GM12878 (cell line): ENCODE measurements around the gene FNDC3B. TPM values are rescaled to one million over a fixed set of nuclear protein-coding genes. Genes with fewer than 3 reads are reported as not detected.

Source experiments
- ATAC-seq: fragments of 200-7000 bp; cut with Tn5 transposase; 3 replicates; pipeline ENCODE4 v1.9.1; 2020; ENCODE audit warnings: mild to moderate bottlenecking, moderate library complexity
- BruUV-seq: library from RNA; stranded (reverse); fragments of 400-500 nt; replicated peaks from 2 replicates; lab custom pipeline; 2021; lab: Mats Ljungman, UMichigan
- CTCF ChIA-PET: fragments of 300-600 bp; sonication (Branson Sonifier 250); formaldehyde crosslinking; extraction: SDS; loops from one replicate; lab custom pipeline; 2021; ENCODE audit warnings: inconsistent platforms; lab: Yijun Ruan, JAX
- POLR2A ChIA-PET: fragments of 350-600 bp; formaldehyde crosslinking; extraction: SDS; loops from one replicate; lab custom pipeline; 2021; ENCODE audit warnings: inconsistent platforms; lab: Charles Lee
- RAD21 ChIA-PET: fragments of 300-600 bp; sonication (Branson Sonifier 250); formaldehyde crosslinking; loops from one replicate; lab custom pipeline; 2023; ENCODE audit warnings: antibody characterized with exemption; ENCODE audit not compliant: unreplicated experiment; lab: Charles Lee
- SMC1A ChIA-PET: fragments of 300-600 bp; sonication (Branson Sonifier 250); formaldehyde crosslinking; loops from one replicate; lab custom pipeline; 2023; ENCODE audit not compliant: unreplicated experiment, uncharacterized antibody; lab: Charles Lee
- DNase-seq: peaks from one replicate; pipeline ENCODE4 v3.0.0-alpha.2; 2011; ENCODE audit warnings: low read depth, low spot score
- FAIRE-seq: peaks from 3 replicates; lab custom pipeline; 2011; peaks lifted over from hg19 to GRCh38; lab: Jason Lieb, UNC
- H2AFZ ChIP-seq: 2 replicates; pipeline ENCODE4 v1.6.0; 2011; ENCODE audit warnings: low read depth, low read length, control low read depth; ENCODE audit not compliant: control insufficient read depth
- H3K27ac ChIP-seq: 2 replicates; pipeline ENCODE4 v1.5.1; 2011; ENCODE audit warnings: control low read depth; ENCODE audit not compliant: control insufficient read depth, insufficient read depth
- H3K27me3 ChIP-seq, 2 experiments: replicated peaks in 1 of 2; 2 replicates each; pipeline versions ENCODE4 v1.6.0 to v1.6.1; 2011; ENCODE audit warnings: low read length in 1 of 2; ENCODE audit not compliant: control insufficient read depth in 2 of 2, insufficient read depth in 2 of 2
- H3K36me3 ChIP-seq, 2 experiments: 2 replicates each; pipeline ENCODE4 v1.5.1; 2011; ENCODE audit warnings: low read length in 1 of 2; ENCODE audit not compliant: control insufficient read depth in 2 of 2, insufficient read depth in 2 of 2
- H3K4me1 ChIP-seq: 2 replicates; pipeline ENCODE4 v1.6.1; 2011; ENCODE audit warnings: mild to moderate bottlenecking, low read length, moderate library complexity, mixed read lengths; ENCODE audit not compliant: control insufficient read depth, insufficient read depth
- H3K4me2 ChIP-seq: 2 replicates; pipeline ENCODE4 v1.6.0; 2011; ENCODE audit warnings: control low read depth; ENCODE audit not compliant: control insufficient read depth, insufficient read depth
- H3K4me3 ChIP-seq: fragments of 200-600 bp; sonication (generic); 2 replicates; pipeline ENCODE4 v1.5.1; 2016
- H3K79me2 ChIP-seq: 2 replicates; pipeline ENCODE4 v1.6.0; 2011; ENCODE audit warnings: low read length; ENCODE audit not compliant: control insufficient read depth, insufficient read depth
- H3K9ac ChIP-seq: 2 replicates; pipeline ENCODE4 v1.8.0; 2011; ENCODE audit warnings: low read length, control low read depth, mixed read lengths; ENCODE audit not compliant: control insufficient read depth, insufficient read depth
- H3K9me3 ChIP-seq: replicated peaks from 3 replicates; pipeline ENCODE4 v1.5.1; 2011; ENCODE audit warnings: mild to moderate bottlenecking, low read length; ENCODE audit not compliant: control insufficient read depth, insufficient read depth
- H4K20me1 ChIP-seq: 2 replicates; pipeline ENCODE4 v1.6.0; 2011; ENCODE audit not compliant: control insufficient read depth, insufficient read depth
- EP300 ChIP-seq, 2 experiments: fragments of 150-350 bp in 1 of 2; IDR thresholded peaks; 2 replicates each; pipeline ENCODE4 v1.6.1; 2011 to 2012; ENCODE audit warnings: low read depth in 2 of 2, low read length in 2 of 2, borderline replicate concordance in 1 of 2, improper control_type of control experiment in 1 of 2, inconsistent platforms in 1 of 2; ENCODE audit not compliant: control insufficient read depth in 1 of 2
- IRF4 ChIP-seq: IDR thresholded peaks from 2 replicates; pipeline ENCODE4 v1.6.1; 2011; ENCODE audit warnings: low read depth, low read length
- MTA2 ChIP-seq: fragments of 450-650 bp; IDR thresholded peaks from 2 replicates; pipeline ENCODE4 v1.6.1; 2016; ENCODE audit warnings: low read depth, mild to moderate bottlenecking, moderate library complexity
- PBX3 ChIP-seq: IDR thresholded peaks from 2 replicates; pipeline ENCODE4 v1.6.1; 2011; ENCODE audit warnings: mild to moderate bottlenecking, low read depth, low read length, moderate library complexity; ENCODE audit not compliant: insufficient replicate concordance
- RAD21 ChIP-seq: IDR thresholded peaks from 2 replicates; pipeline ENCODE4 v1.6.1; 2011; ENCODE audit warnings: mild to moderate bottlenecking, low read depth, low read length, moderate library complexity; ENCODE audit not compliant: insufficient read depth
- STAT1 ChIP-seq: fragments of 450-650 bp; conservative IDR thresholded peaks from 2 replicates; pipeline ENCODE4 v1.6.1; 2014; ENCODE audit warnings: antibody characterized with exemption, mild to moderate bottlenecking
- ZBTB4 ChIP-seq: fragments of 450-650 bp; formaldehyde crosslinking; IDR thresholded peaks from 2 replicates; pipeline ENCODE4 v1.4.0; 2022; ENCODE audit warnings: mild to moderate bottlenecking, moderate library complexity
- ZZZ3 ChIP-seq: IDR thresholded peaks from 2 replicates; pipeline ENCODE4 v1.6.1; 2011; ENCODE audit warnings: low read depth; ENCODE audit not compliant: control insufficient read depth, insufficient read length
- WGBS: methylation state at CpG from one replicate; pipeline ENCODE4 v1.1.6; 2016; ENCODE audit warnings: low lambda C conversion rate; ENCODE audit not compliant: insufficient replicate concordance, insufficient coverage; ENCODE audit errors: missing lambda C conversion rate; 5-methylcytosine and 5-hydroxymethylcytosine counted together
- in situ Hi-C: fragments of 300-500 bp; cut with MboI; formaldehyde crosslinking; loops from 9 replicates; pipeline ENCODE4 v1.14.3; 2018; ENCODE audit warnings: mixed read lengths
- intact Hi-C: fragments of 100-400 bp; cut with micrococcal nuclease; formaldehyde crosslinking; loops from one replicate; pipeline ENCODE4 v1.14.2; 2022; ENCODE audit not compliant: unreplicated experiment
- polyA plus RNA-seq, 11 experiments: library from polyadenylated mRNA; depleted of rRNA in 4 of 11; unstranded in 6 of 11; stranded (reverse) in 5 of 11; fragments of >200 nt; fragmentation: Nextera tagmentation in 4 of 11; fragmentation: Illumina TruSeq in 1 of 11; extraction: Ambion mirVana in 4 of 11; extraction: Trizol in 1 of 11; gene quantifications; 1 replicate in 1 of 11; 2 replicates in 10 of 11; pipeline versions ENCODE4 v1.2.1 to v1.2.3, GENCODE V29; 2011 to 2016; ENCODE audit warnings: inconsistent platforms in 2 of 11, missing spikeins in 2 of 11, low read depth in 1 of 11
- total RNA-seq, 4 experiments: library from RNA; depleted of rRNA in 3 of 4; stranded (reverse); fragments of >200 nt in 3 of 4; fragmentation: Illumina TruSeq in 1 of 4; extraction: Trizol in 1 of 4; gene quantifications; 2 replicates each; pipeline versions ENCODE4 v1.2.1 to v1.2.3, GENCODE V29; 2013 to 2021

The FNDC3B gene
- total and polyA plus RNA-seq, 10 of the 15 experiments (the other 5 are each of a cell fraction or from before 2014, with no cell fraction given), result 7.9 to 35.0 (median 18.5) TPM

GRCh38 chr3:172135820-172136219 is 96.4 kb downstream of the FNDC3B start:
- WGBS, result 94% methylated on average over 2 of the region's 2 CpGs
- Histone ChIP-seq H2AFZ (no peak overlapping the region), H3K9me3 (no peaks in the 10 kb centered on the region), H3K4me2 (no peak overlapping the region), H3K36me3 (no peaks in the 10 kb centered on the region; a peak in 1 of 4 replicates), H3K27ac (no peak overlapping the region), H3K9ac (no peak overlapping the region), H3K27me3 (no peaks in the 10 kb centered on the region)
- POLR2A ChIA-PET, result interaction anchor here (0.7 to 1.6 kb wide), 6 partner anchors 11 to 100 kb away, joined by 3 to 5 read pairs (median 3); no protein-coding TSS in a partner anchor
- in situ Hi-C loops, result no loop called here
- no TSS peak for BruUV-seq
- CTCF ChIA-PET, result interaction anchor here (0.6 to 2.7 kb wide), 5 partner anchors 10 to 466 kb away, joined by 3 to 9 read pairs (median 4); no protein-coding TSS in a partner anchor
- DNase-seq, result no peak
- no peak for TF ChIP-seq ZBTB4
- no peak for TF ChIP-seq PBX3
- no peak for TF ChIP-seq EP300 (IDR thresholded peaks at IDR 0.05; ENCODE audit: borderline replicate concordance in 1 of 2, control insufficient read depth in 1 of 2, low read depth in 2 of 2, low read length in 2 of 2)
- TF ChIP-seq ZZZ3, result no peak
- TF ChIP-seq MTA2, result no peak
- TF ChIP-seq IRF4, result no peak
- TF ChIP-seq STAT1, result no peak
- TF ChIP-seq RAD21, result no peak
- TF ChIP-seq, all 136 proteins: peak for 0
- no peak for ATAC-seq
- ChIA-PET SMC1A (interaction anchor here (0.7 to 23.1 kb wide), 8 partner anchors 7 to 182 kb away, joined by 3 to 441 read pairs (median 54); no protein-coding TSS in a partner anchor), RAD21 (interaction anchor here (1.1 to 8.3 kb wide), 4 partner anchors 13 to 140 kb away, joined by 3 to 92 read pairs (median 30); no protein-coding TSS in a partner anchor)
- H3K79me2 ChIP-seq, result peaks cover 35% of the 10 kb centered on the region
- H4K20me1 ChIP-seq, result no peaks in the 10 kb centered on the region
- H3K4me3 ChIP-seq, result no peak overlapping the region
- H3K4me1 ChIP-seq, result peaks cover 75% of the 10 kb centered on the region
- intact Hi-C loops, result loop anchor here (5.0 kb wide), 1 partner anchor 339 kb away; no protein-coding TSS in a partner anchor
- FAIRE-seq, result no peak
